ENCODE measurements around the gene GPR78.

Gene GPR78

DNA sequence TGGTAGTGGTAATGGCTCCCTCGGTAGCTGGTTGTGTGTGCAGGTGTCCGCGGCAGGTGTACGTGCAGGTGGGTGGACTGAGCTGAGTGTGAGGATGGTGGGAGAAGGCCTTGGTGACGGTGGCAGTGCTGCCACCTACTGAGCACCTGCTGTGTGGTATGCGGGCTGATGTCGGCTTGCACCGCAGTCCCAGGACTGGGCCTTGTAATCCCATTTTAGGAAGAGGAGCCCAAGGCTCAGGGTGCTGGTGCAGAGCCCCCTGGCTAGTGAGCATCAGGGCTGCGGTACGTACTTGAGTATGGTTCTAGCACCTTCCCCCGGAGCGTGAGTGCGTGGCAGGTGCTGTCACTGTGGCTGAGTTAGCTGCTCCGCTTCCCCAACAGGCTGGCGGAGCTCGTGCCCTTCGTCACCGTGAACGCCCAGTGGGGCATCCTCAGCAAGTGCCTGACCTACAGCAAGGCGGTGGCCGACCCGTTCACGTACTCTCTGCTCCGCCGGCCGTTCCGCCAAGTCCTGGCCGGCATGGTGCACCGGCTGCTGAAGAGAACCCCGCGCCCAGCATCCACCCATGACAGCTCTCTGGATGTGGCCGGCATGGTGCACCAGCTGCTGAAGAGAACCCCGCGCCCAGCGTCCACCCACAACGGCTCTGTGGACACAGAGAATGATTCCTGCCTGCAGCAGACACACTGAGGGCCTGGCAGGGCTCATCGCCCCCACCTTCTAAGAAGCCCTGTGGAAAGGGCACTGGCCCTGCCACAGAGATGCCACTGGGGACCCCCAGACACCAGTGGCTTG is 6.7 kb downstream of the GPR78 start:
- DNase-seq (ENCODE audit: low read depth in 2 of 2): no peak

DNA sequence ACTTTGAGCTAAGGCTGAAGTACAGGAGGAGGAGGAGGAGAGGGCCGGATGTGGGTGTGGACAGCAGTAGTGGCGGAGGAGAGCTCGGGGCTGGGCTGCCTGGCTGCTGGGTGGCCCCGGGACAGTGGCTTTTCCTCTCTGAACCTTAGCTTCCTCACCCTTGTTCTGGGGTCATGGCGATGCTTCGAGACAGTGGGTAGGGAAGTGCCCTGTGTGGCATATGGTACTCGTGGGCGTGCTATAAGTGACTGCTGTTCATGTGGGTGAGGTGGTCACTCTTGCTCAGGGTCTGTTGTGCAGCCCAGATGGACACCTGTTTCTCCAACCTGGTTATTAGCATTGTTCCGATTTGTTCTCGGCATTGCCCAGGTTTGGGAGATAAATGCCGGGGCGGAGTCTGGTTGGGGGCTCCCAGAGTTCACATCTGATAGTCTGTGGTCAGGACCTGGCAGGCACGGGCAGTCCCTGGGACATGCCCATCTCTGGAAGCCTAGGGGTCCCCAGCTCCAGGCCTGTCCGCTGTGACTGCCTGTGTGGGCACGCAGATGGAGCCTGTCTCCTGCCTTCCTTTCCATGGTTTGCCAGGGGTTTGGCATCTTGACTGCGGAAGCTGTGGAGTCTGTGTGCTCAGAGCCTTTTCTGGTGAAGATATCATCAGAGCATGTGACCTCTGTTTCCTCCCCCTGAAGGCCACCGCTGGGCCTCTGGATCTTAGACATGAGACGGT is 7.4 kb downstream of the GPR78 start:
- DNase-seq (ENCODE audit: low read depth in 2 of 2): no peak

DNA sequence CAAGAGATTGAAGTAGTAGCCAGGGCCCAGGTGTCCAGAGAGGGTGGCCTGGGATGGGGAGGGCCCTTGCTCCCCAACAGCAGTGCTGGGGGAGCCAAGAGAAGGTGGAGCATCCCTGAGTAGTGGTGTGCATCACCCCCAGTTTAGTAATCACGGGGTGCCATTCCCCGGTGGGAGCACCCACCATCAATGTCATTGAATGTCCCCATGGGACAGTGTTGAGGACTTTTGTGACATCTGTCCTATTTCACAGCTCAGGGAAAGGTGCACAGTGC is 7.9 kb downstream of the GPR78 start:
- no peak for DNase-seq (ENCODE audit: low read depth in 2 of 2)

DNA sequence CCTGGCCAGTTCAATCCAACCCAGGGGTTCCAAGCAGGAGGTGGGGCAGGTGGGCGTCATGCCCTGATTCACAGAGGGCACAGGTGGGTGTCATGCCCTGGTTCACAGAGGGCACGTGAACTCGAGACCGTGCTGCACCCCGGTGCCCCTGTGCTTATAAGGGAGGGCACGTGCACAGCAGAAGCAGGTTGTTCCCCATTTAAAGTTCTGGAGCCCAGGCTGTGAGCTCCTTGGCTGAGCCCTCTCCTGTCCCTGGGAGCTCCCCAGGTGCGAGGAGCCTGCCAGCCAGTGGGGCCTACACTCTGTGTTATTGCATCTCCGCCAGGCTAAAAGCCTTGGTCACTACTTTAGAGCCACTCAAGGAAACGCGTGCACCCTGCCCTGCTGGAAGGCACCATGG is 9.1 kb downstream of the GPR78 start:
- no peak for DNase-seq (ENCODE audit: low read depth in 2 of 2)

DNA sequence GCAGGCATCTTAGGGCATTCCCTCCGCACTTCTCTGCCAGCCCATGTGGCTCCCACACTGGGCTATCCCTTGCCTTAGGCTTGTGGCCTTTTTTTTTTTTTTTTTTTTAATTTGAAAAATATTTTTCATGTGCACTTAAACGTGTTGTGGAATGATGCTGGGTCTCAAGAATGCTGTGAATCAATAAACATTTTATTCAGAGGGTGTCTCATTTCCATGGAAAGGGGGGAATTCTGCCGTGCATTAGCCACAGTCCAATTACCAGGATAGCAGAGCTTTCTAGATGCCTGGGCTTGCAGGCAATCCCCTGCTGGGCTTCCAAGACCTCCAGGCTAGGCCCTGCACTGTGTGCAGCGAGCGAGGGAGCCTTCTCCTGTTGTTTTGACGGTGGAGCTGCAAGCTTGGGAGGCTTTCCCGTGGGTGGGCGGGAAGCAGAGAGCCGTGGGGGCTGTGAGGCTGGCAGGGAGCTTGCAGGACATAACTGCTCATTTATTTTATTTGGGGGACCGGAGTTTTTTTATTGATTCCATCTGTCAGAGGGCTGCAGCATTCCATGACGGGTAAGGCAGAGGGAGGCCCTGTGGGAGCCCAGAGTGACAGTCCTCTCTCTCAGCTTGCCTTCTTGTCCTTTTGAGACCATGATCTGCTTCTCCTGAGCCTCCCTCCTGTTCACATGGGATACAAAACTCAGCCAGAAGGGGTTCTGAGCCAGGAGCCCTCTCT is 9.8 kb downstream of the GPR78 start:
- no peak for DNase-seq (ENCODE audit: low read depth in 2 of 2)

DNA sequence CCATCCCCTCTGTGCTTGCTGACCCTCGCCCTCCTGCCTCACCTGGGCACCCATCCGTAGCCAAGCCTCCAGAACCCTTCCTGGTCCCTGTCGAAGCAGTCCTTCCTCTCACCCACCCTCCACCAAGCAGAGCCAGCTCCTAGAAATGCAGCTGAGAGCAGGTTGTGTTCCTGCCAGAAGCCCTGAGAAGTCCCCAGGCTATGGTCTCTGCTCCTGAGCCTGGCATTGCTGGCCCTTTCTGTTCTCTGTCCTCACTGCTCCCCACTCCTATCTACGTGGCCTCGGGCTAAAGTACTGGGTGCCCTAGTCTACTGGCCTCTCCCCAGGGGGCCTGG is 10.3 kb downstream of the GPR78 start:
- no peak for DNase-seq (ENCODE audit: low read depth in 2 of 2)

DNA sequence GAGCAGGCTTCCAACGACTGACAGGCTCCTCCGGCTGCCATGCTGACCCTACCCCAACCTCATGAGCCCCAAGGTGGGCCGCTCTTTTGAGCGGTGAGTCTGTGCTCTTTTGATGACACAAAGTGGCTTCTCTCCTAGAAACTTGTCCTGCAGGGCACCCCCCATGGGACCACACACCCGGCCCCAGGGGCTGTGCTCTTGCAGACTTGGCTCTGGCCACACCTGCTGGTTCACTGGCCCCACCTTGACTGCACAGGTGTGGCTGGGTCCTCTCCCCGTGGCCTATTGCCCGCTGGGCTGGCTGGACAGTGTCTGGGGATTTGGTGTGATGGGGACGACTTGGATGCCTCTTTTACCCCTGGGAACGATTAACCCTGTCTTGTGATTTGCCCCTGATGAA is 10.9 kb downstream of the GPR78 start:
- no peak for DNase-seq (ENCODE audit: low read depth in 2 of 2)

DNA sequence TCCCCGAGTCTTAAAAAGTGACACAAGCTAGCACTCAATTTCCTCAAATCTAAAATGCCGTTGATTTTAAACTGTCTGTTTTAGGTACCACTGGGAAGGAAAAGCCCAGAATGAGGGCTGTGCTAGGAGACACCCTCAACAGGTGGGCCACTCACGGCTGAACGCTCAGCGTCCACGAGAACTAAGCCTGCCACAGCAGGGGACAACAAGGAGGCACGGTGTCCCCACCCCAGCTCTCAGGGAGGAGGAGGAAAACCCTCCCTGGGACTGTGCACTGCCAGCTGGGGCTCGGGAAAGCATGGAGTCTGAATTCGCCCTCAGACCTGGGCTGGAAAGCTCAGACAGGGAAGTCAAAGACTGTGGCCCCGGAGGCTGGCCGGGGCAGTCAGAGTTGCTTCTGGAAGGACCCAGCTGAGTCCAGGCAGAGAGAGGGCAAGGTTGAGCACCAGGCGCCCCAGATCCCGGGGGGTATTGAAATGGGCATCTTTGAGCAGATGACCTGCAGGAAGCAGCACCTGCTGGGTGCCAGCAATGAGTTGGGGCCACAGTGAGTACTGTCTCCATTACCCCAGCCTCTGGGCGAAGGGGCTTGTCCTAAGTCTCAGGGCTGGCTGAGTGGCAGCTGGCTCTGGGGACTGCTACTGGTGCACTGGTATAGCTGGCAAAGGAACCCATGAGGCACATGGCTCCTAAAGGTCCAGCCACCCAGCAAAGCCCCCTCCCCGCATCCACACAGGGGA is 11.6 kb downstream of the GPR78 start:
- no peak for DNase-seq (ENCODE audit: low read depth in 2 of 2)

DNA sequence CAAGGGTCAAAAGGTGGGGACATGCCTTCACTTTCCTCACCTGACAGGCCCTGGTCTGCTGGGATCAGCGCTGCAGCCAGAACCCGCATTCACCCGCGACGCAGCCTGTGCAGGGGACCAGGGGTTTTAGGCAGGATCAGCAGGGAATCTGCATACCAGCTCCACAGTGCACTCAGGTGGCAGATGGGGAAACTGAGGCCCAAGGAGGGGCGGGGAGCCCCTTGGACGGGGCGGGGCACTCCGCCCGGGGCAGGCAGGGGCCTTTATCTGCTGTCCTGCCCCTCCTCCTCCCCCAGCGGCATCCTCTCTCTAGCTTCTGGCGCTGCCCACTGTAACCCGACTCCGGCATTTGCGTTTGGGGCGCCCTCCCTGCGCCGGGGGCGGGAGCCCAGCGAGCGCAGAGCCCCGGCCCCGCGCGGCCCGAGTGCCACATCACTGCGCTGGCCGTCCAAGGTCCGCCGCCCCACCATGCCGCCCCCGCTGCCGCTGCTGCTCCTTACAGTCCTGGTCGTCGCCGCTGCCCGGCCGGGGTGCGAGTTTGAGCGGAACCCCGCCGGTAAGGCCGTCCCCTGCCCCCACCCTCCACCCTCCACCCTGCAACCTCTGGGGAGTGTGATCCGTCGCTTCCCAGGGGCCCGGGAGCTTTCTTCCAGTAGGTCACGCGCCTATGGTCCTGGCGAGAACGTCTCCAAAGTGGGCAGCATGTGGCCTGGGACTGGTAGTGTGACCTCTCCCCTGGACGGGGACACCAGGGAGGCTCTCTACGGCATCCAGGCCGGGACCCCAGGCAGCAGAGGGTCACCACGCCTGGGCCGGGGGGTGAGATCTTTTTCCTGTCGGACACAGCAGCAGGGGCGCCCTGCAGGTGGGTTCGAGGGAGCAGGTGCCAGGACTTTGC is 12.4 kb downstream of the GPR78 start, which contains the start of gene CPZ:
TSS of gene CPZ (plus strand) at position 400 of the 898 bp plus-strand sequence. CDS start at position 469, 69 bp downstream.
- DNase-seq (ENCODE audit: low read depth in 2 of 2): no peak

DNA sequence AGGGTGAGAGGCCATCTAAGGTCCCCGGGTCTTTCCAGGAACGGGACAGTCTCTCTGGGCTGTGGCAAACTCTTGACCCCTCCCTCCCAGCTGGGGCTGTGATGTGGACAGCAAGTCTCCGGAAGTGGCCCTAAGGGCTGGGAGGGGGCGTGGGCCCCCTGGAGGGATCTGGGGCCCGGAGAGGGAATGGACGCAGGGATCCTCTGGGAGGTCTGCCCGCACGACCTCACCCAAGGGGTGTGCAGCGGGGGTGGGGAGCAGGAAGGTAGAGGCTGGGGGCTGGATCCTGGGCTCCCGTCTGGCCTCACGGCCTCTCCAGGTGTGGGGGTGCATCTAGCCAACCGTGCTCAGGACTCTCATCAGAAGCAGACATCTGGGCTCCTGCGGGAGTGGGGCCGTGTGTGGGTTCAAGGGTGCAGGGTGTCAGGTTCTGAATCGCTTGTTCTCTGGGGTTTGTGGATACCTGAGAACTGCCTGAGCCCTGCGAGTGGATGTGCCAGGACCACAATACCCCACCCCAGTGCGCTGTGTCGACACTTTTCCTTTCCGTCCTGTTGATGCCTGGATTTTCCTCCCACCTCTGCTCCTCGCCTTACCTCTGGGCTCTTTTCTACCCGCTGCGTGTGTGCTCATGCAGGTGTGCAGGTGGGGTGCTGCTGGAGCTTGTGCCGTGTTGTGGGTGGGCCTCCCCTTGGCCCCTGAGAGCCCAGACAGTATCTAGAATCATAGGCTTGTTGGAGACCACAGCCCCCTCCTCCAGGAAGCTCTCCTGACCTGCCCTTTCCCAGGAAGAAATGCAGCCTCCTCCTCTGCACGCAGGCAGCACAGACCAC is 13.3 kb downstream of the GPR78 start:
- no peak for DNase-seq (ENCODE audit: low read depth in 2 of 2)

DNA sequence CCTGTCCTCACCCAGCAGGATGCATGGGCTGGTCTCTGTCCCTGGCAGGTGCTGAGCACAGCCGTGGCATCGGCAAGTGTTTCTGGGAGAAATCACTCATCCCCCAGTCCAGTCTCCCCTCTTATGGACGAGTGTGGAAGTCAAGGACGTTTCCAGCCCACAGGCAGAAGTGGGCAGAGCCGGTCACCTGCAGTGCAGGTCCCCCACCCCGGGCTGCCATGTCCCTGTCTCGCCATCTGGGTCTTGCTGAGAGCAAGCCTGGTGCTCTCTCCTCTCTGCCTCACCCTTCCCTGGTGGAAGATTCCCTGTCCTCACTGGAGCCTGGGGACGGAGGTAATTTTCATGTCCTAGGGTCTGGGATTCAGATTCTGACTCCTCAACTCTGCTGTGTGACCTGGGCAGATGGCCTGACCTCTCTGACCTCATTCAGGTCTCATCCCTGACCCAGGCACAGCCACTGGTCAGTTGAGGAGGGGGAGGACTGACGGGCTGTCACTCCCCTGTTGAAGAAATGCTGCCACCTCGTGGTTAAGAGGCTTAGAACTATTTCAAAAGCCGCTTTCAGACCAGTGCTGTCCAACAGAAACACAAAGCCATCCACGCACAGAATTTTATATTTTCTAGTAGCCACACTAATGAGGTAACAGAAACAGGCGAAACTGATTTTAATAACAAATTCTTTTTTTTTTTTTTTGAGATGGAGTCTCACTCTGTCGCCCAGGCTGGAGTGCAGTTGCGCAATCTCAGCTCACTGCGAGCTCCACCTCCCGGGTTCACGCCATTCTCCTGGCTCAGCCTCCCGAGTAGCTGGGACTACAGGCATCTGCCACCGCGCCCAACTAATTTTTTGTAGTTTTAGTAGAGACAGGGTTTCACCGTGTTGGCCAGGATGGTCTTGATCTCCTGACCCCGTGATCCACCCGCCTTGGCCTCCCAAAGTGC is 14.2 kb downstream of the GPR78 start:
- DNase-seq (ENCODE audit: low read depth in 2 of 2): no peak

DNA sequence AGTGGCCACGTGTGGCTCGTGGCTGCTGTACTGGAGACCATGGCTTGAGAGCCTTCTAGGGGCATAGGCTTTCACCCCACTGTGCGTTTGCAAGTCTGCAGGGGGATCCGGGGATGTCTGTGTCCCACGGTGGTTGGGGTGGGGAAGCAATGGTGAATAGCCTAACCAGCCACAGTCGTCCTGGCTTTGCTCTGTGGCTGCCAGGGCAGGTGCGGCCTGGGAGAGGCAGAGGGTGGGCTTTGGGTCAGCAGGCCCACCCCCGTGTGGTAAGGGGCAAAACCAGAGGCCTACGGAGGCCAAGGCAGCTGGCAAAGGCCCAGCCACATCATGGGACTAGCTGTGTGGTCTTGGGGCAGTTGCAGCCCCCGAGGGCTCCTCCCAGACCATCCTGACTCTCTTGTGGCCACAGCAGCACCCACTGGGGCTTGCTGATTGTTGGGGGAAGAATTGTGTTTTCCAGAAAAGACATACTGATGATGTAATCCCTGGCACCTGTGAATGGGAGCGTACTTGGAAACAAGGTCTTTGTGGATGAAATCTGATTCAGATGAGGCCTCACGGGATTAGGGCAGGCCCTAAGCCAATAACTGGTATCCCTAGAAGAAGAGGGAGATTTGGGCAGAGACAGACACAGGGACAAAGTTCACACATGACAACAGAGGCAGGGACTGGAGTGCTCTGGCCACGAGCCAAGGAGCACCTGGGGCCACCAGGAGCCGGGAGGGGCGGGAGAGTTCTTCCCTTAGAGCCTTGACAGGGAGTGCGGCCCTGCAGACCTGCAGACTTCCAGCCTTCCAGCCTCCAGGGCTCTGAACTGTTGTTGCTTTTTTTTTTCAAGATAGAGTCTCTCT is 15.3 kb downstream of the GPR78 start:
- no peak for DNase-seq (ENCODE audit: low read depth in 2 of 2)

DNA sequence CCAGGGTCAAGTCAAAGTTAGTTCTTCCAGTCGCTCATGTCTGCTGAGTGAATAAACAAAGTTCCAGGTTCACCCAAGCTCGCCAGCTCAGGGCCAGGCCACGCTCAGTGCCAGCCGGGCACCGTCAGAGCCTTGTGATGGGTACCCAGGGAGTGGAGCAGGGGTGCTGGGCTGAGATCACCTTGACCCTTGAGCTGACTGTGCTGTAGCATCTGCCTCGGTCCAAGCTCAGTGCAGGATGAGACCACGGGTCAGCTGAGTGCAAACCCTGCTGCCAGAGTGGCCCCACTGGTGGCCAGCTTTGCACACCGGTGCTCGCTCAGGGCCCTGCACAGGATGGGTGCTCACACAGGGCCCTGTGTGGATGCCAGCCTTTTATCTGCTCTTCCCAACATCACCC is 16.7 kb downstream of the GPR78 start:
- no peak for DNase-seq (ENCODE audit: low read depth in 2 of 2)

DNA sequence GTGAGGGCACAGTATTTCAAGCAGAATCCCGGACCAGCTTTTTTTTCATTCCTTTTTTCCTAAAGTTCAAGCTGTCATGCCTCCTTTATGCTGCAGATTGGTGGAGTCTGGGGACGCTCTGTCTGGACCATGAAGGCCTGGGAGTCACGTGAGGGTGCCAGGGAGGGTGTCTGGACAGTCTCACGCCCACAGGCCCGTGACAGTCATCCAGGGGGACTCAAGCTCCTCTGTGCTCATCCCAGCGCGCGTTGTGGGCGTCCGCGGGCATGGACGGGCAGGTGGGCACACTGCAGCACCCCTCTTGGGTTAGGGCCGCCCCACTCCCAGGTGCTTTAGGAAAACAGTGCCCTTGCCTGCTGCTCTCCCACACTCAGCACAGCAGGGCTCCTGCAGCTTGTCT is 17.1 kb downstream of the GPR78 start:
- DNase-seq (ENCODE audit: low read depth in 2 of 2): no peak

DNA sequence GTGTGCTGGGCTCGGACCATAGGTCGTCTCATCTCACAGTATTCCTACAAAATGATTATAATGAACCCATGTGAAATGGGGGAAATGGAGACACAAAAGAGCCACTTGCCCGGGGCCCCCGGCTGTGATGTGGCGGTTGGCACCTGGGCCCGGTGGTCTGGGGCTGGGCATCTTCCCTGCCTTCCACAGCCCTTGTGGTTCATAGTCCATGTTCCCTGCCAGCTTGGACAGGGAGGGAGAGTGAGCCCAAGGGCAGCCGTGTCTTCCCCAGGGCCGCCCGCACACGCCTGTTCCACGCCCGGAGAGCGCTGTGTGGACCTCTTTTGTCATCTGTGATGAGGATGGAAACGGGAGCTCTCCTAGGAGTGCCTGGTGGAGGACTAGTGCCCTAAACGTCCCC is 17.6 kb downstream of the GPR78 start:
- no peak for DNase-seq (ENCODE audit: low read depth in 2 of 2)

DNA sequence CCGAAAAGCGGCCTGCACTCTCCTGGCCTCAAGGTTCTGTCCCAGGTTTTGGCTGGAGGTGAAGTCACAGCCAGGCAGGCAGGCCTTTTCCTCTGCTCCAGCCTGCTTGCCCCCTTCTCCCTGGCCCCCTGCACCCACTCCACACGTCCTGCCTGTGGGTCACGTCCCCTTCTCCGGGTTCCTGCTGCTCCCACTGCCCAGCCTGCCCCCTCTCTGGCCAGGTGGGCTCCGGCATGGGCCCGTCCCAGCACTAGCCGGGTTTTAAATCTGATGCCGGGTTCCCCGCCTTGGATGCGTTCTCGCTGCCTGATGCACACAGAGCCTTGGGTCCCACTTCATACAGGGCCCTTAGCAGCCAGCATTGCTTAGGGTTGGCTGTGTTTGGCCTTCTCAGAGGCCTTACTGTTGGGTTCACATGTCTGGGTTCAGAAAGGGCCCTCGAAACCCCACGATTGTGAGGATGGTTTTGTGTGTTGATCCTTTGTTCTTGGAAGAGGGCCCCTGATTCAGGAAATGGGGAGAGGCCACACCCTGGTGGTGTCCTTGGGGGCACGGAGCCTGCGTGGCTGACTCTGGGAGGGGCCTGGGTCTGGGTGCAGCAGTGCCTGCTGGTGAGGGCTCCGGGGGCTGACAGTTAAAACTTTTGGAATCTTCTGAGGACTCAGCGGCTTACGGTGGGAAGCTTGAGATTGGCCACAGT is 18.3 kb downstream of the GPR78 start:
- DNase-seq (ENCODE audit: low read depth in 2 of 2): no peak

DNA sequence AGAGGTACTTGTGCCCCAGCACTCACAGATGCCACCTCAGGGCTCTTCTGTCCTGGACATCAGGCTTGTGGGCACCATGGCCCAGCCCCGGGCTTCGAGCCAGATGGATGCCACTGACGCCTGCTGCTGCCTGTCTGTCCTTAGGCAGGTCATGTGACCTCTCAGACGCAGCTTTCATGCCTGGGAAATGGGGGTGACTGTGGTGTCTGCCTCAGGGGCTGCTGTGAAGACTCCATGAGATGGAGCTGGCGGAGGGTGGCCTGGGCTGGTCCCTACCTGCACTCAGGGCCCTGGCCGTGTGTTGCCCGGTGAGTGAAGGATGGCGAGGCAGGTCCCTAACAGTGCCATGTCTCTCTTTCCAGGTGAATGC is 18.9 kb downstream of the GPR78 start:
- no peak for DNase-seq (ENCODE audit: low read depth in 2 of 2)

DNA sequence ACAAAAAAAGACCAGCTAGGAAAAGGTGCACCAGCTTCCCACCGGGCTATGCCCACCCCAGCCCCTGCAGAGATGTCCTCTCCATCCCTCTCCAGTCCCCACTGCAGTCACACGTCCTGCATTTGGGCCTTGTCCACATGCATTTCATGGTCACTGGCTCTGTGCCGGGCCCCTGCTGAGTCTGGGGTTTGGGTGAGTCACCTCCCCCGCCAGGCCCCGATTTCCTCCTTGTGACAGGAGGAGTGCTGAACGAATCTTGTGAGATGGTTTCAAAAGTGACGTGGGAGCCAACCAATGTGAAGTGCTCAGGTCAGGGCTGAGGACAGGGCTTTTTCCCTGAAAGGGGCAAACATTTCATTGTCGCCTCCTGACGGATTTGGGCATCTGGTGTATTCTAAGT is 19.5 kb downstream of the GPR78 start:
- no peak for DNase-seq (ENCODE audit: low read depth in 2 of 2)
